Panc1 (cell line): ENCODE results near the gene PTK7. TPM values are rescaled to one million over a fixed set of nuclear protein-coding genes. Genes with fewer than 3 reads are reported as not detected.

Experiments
- ATAC-seq: fragments of 200-7000 bp; cut with Tn5 transposase; 2 replicates; pipeline ENCODE4 v1.9.1; 2020; ENCODE audit warnings: mild to moderate bottlenecking, moderate library complexity
- BruUV-seq: library from RNA; stranded (reverse); fragments of 400-500 nt; replicated peaks from 2 replicates; lab custom pipeline; 2021; lab: Mats Ljungman, UMichigan
- CTCF ChIA-PET: fragments of 300-600 bp; sonication (Branson Sonifier 250); formaldehyde crosslinking; loops from one replicate; lab custom pipeline; 2022; ENCODE audit warnings: antibody characterized with exemption; lab: Charles Lee
- POLR2A ChIA-PET: fragments of 300-600 bp; sonication (Branson Sonifier 250); formaldehyde crosslinking; loops from one replicate; lab custom pipeline; 2022; ENCODE audit warnings: antibody characterized with exemption; lab: Charles Lee
- DNase-seq: peaks from one replicate; pipeline ENCODE4 v3.0.0-alpha.2; 2010; ENCODE audit warnings: low read depth, low spot score
- H3K27ac ChIP-seq: 2 replicates; pipeline ENCODE4 v1.5.1; 2011; ENCODE audit warnings: mild to moderate bottlenecking, low read length, inconsistent platforms
- H3K27me3 ChIP-seq: fragments of 200-500 bp; sonication (Bioruptor generic); 2 replicates; pipeline ENCODE4 v1.6.0; 2014; ENCODE audit warnings: low read length, inconsistent platforms; ENCODE audit not compliant: control insufficient read depth, insufficient read depth
- H3K36me3 ChIP-seq: fragments of 200-500 bp; sonication (Bioruptor generic); 2 replicates; pipeline ENCODE4 v1.5.1; 2014; ENCODE audit warnings: inconsistent platforms, mild to moderate bottlenecking, low read length, moderate library complexity; ENCODE audit not compliant: control insufficient read depth, insufficient read depth
- H3K4me1 ChIP-seq: 2 replicates; pipeline ENCODE4 v1.5.1; 2011; ENCODE audit warnings: inconsistent platforms, mild to moderate bottlenecking, low read length, moderate library complexity; ENCODE audit not compliant: control insufficient read depth, insufficient read depth
- H3K4me3 ChIP-seq, 2 experiments: 2 replicates each; pipeline ENCODE4 v1.5.1; 2011 to 2012; ENCODE audit warnings: low read depth in 2 of 2, low read length in 2 of 2, mild to moderate bottlenecking in 2 of 2, inconsistent platforms in 1 of 2, moderate library complexity in 1 of 2
- H3K9me3 ChIP-seq: fragments of 200-500 bp; sonication (Bioruptor generic); 2 replicates; pipeline ENCODE4 v1.5.1; 2014; ENCODE audit warnings: low read depth, mild to moderate bottlenecking, inconsistent platforms, low read length, moderate library complexity; ENCODE audit not compliant: control insufficient read depth, insufficient read depth
- POLR2AphosphoS5 ChIP-seq: IDR thresholded peaks from 2 replicates; pipeline ENCODE4 v1.6.1; 2012; ENCODE audit warnings: mild to moderate bottlenecking, low read depth, low read length, moderate library complexity
- SIN3A ChIP-seq: IDR thresholded peaks from 2 replicates; pipeline ENCODE4 v1.6.1; 2012; ENCODE audit warnings: low read depth, mild to moderate bottlenecking, low read length, moderate library complexity, borderline replicate concordance; ENCODE audit not compliant: insufficient read depth
- TCF7L2 ChIP-seq: IDR thresholded peaks from 2 replicates; pipeline ENCODE4 v1.6.1; 2011; ENCODE audit warnings: mild to moderate bottlenecking, low read depth, low read length, inconsistent platforms
- in situ Hi-C: cut with HindIII; loops from 2 replicates; pipeline ENCODE4 v1.10.0; 2016; ENCODE audit warnings: low sequenced_read_pairs, low pct_unique_long_range_greater_than_20kb
- intact Hi-C: fragments of 100-400 bp; cut with micrococcal nuclease; formaldehyde crosslinking; loops from one replicate; pipeline ENCODE4 v1.10.0; 2022; ENCODE audit not compliant: unreplicated experiment
- total RNA-seq: library from RNA; stranded (reverse); gene quantifications from one replicate; pipeline ENCODE4 v1.2.1, GENCODE V29; 2021; ENCODE audit not compliant: unreplicated experiment
- TF ChIP-seq, protein P1 (sequence below): fragments of 450-650 bp; IDR thresholded peaks from 2 replicates; pipeline ENCODE4 v1.5.1; 2017; ENCODE audit warnings: mild to moderate bottlenecking
- TF ChIP-seq, protein P2 (sequence below), 2 experiments: IDR thresholded peaks; 2 replicates each; pipeline ENCODE4 v1.6.1; 2011 to 2012; ENCODE audit warnings: low read depth in 2 of 2, control low read depth in 1 of 2, low read length in 1 of 2, mild to moderate bottlenecking in 1 of 2, moderate library complexity in 1 of 2; ENCODE audit not compliant: insufficient read depth in 1 of 2

PTK7 gene
- total RNA-seq, 1 experiment from 2014 or later, result 240 TPM

DNA sequence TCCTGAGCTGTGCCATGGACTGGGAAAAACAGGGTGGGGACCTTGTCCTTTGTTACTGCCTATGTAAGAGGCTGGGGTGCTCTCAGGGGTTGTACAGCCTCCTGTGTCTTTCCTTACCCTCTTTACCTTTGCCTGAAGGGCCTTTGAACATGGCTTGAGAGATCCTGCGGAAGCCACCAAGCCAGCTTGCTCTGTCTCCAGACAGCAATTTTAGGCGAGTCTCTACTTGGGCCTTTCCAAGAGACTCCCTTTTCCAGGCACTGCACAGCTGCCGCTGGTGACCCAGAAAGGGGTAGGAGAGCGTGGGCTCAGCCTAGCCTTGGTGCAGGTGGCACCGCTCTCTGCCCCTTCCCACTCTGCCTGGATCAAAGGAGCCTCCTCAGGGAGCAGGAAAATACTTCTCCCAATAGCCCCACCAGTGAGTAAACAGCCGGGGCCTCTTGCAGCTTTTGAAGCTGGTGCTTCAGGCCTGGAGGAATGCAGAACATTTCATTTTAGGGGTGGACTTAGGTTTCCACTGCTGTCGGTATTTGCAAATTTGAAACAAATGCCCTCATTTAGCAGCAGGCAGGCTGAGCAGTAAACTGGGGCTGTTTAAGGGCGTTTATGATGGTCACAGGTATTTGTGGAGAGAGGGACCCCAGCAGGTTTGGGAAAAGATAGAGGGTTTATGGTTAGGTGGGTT lies 13.9 kb downstream of the PTK7 start:
- Histone ChIP-seq H3K27me3 (no peaks in the 10 kb centered on the region), H3K4me1 (peaks cover 77% of the 10 kb centered on the region), H3K9me3 (no peaks in the 10 kb centered on the region), H3K27ac (peak overlapping the region; percentile 97), H3K36me3 (no peaks in the 10 kb centered on the region), H3K4me3 (peak overlapping the region in 1 of 2 experiments; percentile 39; a peak in 2 of 4 replicates)
- TF ChIP-seq TCF7L2, result peak; percentile 95
- TF ChIP-seq, protein P1, sequence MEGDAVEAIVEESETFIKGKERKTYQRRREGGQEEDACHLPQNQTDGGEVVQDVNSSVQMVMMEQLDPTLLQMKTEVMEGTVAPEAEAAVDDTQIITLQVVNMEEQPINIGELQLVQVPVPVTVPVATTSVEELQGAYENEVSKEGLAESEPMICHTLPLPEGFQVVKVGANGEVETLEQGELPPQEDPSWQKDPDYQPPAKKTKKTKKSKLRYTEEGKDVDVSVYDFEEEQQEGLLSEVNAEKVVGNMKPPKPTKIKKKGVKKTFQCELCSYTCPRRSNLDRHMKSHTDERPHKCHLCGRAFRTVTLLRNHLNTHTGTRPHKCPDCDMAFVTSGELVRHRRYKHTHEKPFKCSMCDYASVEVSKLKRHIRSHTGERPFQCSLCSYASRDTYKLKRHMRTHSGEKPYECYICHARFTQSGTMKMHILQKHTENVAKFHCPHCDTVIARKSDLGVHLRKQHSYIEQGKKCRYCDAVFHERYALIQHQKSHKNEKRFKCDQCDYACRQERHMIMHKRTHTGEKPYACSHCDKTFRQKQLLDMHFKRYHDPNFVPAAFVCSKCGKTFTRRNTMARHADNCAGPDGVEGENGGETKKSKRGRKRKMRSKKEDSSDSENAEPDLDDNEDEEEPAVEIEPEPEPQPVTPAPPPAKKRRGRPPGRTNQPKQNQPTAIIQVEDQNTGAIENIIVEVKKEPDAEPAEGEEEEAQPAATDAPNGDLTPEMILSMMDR, result no peak
- in situ Hi-C loops (no loop called here), intact Hi-C loops (loop anchor here (5.0 kb wide), 1 partner anchor 42 kb away; no protein-coding TSS in a partner anchor)
- peak; percentile 14 for ATAC-seq
- DNase-seq, result no peak
- CTCF ChIA-PET, result interaction anchor here (0.6 to 1.0 kb wide), 3 partner anchors 36 to 351 kb away, joined by 3 to 5 read pairs (median 3); no protein-coding TSS in a partner anchor
- POLR2A ChIA-PET, result interaction anchor here (0.6 kb wide), 1 partner anchor 85 kb away, joined by 7 read pairs; no protein-coding TSS in a partner anchor
- no TSS peak for BruUV-seq

DNA sequence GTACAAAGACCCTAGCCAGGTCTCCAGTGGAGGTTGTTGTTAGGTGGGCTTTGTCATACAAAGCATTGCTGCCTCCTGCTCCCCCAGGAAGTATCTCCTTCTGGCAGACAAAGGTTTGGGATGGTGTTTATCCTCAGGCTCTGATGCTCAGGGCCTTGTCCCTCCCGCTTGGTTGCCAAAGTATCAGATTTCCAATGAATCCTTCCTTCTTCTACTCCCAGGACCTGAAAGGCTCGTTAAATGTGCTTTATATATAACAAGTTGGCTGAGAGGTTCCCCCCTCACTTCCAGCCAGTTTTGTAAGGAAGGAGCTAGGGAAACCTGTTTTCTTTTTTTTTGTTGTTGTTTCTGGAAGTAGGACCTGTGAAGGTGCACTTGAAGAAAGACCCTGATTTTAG lies 14.4 kb downstream of the PTK7 start:
- Histone ChIP-seq H3K4me1 (peaks cover 83% of the 10 kb centered on the region), H3K27me3 (no peaks in the 10 kb centered on the region), H3K27ac (peak overlapping the region; percentile 97), H3K4me3 (peak overlapping the region in 1 of 2 experiments; percentile 39; a peak in 2 of 4 replicates), H3K9me3 (no peaks in the 10 kb centered on the region), H3K36me3 (no peaks in the 10 kb centered on the region)
- no peak for ATAC-seq
- ChIA-PET POLR2A (interaction anchor here (0.6 kb wide), 1 partner anchor 85 kb away, joined by 7 read pairs; no protein-coding TSS in a partner anchor), CTCF (interaction anchor here (0.6 to 0.8 kb wide), 2 partner anchors 35 to 53 kb away, joined by 3 to 6 read pairs; no protein-coding TSS in a partner anchor)
- intact Hi-C loops (loop anchor here (5.0 kb wide), 1 partner anchor 42 kb away; no protein-coding TSS in a partner anchor), in situ Hi-C loops (no loop called here)
- TF ChIP-seq SIN3A (no peak), POLR2AphosphoS5 (no peak), TCF7L2 (no peak)
- TF ChIP-seq, protein P1, result no peak
- TF ChIP-seq, protein P2, sequence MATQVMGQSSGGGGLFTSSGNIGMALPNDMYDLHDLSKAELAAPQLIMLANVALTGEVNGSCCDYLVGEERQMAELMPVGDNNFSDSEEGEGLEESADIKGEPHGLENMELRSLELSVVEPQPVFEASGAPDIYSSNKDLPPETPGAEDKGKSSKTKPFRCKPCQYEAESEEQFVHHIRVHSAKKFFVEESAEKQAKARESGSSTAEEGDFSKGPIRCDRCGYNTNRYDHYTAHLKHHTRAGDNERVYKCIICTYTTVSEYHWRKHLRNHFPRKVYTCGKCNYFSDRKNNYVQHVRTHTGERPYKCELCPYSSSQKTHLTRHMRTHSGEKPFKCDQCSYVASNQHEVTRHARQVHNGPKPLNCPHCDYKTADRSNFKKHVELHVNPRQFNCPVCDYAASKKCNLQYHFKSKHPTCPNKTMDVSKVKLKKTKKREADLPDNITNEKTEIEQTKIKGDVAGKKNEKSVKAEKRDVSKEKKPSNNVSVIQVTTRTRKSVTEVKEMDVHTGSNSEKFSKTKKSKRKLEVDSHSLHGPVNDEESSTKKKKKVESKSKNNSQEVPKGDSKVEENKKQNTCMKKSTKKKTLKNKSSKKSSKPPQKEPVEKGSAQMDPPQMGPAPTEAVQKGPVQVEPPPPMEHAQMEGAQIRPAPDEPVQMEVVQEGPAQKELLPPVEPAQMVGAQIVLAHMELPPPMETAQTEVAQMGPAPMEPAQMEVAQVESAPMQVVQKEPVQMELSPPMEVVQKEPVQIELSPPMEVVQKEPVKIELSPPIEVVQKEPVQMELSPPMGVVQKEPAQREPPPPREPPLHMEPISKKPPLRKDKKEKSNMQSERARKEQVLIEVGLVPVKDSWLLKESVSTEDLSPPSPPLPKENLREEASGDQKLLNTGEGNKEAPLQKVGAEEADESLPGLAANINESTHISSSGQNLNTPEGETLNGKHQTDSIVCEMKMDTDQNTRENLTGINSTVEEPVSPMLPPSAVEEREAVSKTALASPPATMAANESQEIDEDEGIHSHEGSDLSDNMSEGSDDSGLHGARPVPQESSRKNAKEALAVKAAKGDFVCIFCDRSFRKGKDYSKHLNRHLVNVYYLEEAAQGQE (IDR thresholded peaks at IDR 0.05; ENCODE audit: insufficient read depth in 1 of 2, low read depth in 2 of 2, low read length in 1 of 2), result no peak
- DNase-seq, result no peak
- no TSS peak for BruUV-seq
